OCI-LY3 (cell line): ENCODE measurements around the gene ACAN.

Experiments used
- EZH2phosphoT487 ChIP-seq: fragments of 200-600 bp; shearing (Covaris generic); IDR thresholded peaks from 2 replicates; pipeline ENCODE4 v1.6.1; 2018; ENCODE audit warnings: antibody characterized with exemption, mixed run types, low read depth
- TF ChIP-seq, protein P1 (sequence below): fragments of 200-600, 300-600 bp; sonication (generic); IDR thresholded peaks from 2 replicates; pipeline ENCODE4 v1.5.1; 2014; ENCODE audit warnings: antibody characterized with exemption, low read length, low read depth

DNA sequence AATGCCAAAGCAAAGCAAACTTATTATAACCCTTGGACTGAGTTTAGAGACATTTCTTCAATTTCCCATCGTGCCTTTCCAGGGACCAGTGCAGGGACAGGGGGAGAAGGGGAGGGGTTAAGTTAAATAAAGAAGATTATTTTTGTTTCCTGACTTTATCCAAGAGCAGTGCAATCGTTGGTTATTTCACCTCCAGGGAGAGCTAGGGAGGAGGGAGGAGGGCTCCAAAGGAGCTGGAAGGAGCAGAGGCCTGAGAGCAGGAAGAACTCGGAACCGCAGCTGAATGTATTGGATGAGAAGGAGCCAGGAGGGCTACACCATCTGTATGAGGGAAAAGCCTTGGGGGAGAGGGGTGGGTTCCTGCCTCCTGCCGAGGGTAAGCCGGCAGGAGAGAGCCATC is 71.4 kb downstream of the ACAN start:
- TF ChIP-seq, protein P1, sequence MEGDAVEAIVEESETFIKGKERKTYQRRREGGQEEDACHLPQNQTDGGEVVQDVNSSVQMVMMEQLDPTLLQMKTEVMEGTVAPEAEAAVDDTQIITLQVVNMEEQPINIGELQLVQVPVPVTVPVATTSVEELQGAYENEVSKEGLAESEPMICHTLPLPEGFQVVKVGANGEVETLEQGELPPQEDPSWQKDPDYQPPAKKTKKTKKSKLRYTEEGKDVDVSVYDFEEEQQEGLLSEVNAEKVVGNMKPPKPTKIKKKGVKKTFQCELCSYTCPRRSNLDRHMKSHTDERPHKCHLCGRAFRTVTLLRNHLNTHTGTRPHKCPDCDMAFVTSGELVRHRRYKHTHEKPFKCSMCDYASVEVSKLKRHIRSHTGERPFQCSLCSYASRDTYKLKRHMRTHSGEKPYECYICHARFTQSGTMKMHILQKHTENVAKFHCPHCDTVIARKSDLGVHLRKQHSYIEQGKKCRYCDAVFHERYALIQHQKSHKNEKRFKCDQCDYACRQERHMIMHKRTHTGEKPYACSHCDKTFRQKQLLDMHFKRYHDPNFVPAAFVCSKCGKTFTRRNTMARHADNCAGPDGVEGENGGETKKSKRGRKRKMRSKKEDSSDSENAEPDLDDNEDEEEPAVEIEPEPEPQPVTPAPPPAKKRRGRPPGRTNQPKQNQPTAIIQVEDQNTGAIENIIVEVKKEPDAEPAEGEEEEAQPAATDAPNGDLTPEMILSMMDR, result no peak
- no peak for TF ChIP-seq EZH2phosphoT487
